Fibroblast of lung (primary cell): Measurements from ENCODE around the gene RHD.
"Not testable (repeated sequence)": the region's sequence is repeated elsewhere in the genome, so short reads cannot be mapped to it uniquely, and the experiment has no call there.

Source experiments
- EZH2 ChIP-seq: IDR thresholded peaks from 2 replicates; pipeline ENCODE4 v1.5.1; 2012; ENCODE audit warnings: low read length, control low read depth, mild to moderate bottlenecking; ENCODE audit errors: missing control alignments
- TF ChIP-seq, protein P1 (sequence below), 2 donors: IDR thresholded peaks in 1 of 2; conservative IDR thresholded peaks in 1 of 2; 1 replicate in 1 of 2; 2 replicates in 1 of 2; pipeline ENCODE4 v1.5.1; 2011 to 2012; ENCODE audit warnings: low read length in 2 of 2, control low read depth in 1 of 2, inconsistent platforms in 1 of 2, low read depth in 1 of 2, mild to moderate bottlenecking in 1 of 2

DNA sequence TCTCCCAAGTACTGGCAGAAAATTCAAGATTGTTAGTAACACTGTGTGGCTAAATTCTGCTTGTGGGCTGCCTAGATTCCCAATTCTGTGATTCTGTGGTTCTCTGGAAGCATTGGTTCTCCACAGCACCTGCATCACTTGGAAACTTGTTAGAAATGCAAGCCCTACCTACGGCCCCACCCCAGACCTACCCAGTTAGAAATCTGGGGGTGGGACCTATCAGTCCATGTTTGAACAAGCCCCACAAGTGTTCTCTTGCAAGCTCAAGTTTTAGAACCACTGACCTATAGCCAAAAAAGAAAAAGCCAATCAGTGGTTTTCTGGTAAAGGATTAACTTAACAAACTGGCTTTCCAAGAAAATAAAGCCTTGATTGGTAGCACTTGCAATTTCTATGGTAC lies 35.9 kb downstream of the RHD start:
- TF ChIP-seq, protein P1, sequence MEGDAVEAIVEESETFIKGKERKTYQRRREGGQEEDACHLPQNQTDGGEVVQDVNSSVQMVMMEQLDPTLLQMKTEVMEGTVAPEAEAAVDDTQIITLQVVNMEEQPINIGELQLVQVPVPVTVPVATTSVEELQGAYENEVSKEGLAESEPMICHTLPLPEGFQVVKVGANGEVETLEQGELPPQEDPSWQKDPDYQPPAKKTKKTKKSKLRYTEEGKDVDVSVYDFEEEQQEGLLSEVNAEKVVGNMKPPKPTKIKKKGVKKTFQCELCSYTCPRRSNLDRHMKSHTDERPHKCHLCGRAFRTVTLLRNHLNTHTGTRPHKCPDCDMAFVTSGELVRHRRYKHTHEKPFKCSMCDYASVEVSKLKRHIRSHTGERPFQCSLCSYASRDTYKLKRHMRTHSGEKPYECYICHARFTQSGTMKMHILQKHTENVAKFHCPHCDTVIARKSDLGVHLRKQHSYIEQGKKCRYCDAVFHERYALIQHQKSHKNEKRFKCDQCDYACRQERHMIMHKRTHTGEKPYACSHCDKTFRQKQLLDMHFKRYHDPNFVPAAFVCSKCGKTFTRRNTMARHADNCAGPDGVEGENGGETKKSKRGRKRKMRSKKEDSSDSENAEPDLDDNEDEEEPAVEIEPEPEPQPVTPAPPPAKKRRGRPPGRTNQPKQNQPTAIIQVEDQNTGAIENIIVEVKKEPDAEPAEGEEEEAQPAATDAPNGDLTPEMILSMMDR (conservative IDR thresholded peaks at IDR 0.05 in 1 of 2, IDR thresholded peaks at IDR 0.05 in 1 of 2; ENCODE audit: low read depth in 1 of 2, low read length in 2 of 2): not testable (repeated sequence)
- TF ChIP-seq EZH2: not testable (repeated sequence)
